ENCODE measurements around the gene IGFBP2. TPM values are rescaled to one million over a fixed set of nuclear protein-coding genes. Genes with fewer than 3 reads are reported as not detected.

Gene IGFBP2
- total RNA-seq, 1 donor from 2014 or later, result 208 TPM

DNA sequence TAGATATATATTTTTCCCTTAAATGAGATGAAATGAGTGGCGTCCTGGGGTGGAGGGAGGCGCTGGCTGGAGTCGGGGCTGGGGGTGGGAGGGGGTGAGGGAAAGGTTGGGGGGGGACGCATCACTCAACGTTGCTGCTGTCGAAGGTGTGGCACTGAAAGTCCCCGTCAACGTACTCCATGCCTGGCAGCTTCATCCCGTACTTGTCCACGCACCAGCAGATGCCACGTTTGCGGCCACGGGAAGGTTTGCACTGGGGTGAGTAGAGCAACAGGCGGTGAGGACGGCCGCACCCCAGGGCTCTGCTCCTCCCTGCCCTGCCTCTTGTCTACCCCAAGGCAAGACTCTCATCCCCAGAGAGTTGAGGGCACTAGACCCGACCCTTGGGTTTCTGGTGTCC is 43.4 kb downstream of the IGFBP2 start:
- no peak overlapping the region for H3K27ac Mint-ChIP-seq (ENCODE audit: unreplicated experiment)
- peaks cover 5% of the 10 kb centered on the region for H3K4me1 Mint-ChIP-seq (ENCODE audit: low read depth, unreplicated experiment)
- H3K27me3 Mint-ChIP-seq (ENCODE audit: unreplicated experiment), result peaks cover 5% of the 10 kb centered on the region
- H3K4me3 Mint-ChIP-seq (ENCODE audit: unreplicated experiment), result no peak overlapping the region
- no peak for DNase-seq
- no peak for TF ChIP-seq CTCF (IDR thresholded peaks at IDR 0.05; ENCODE audit: partially characterized antibody, unreplicated experiment)
- H3K9me3 Mint-ChIP-seq (ENCODE audit: unreplicated experiment), result peaks cover 4% of the 10 kb centered on the region
- no peaks in the 10 kb centered on the region for H3K36me3 Mint-ChIP-seq (ENCODE audit: unreplicated experiment)

- Mint-ChIP-seq H3K36me3 (ENCODE audit: unreplicated experiment) (no peaks in the 10 kb centered on the region), H3K27ac (ENCODE audit: unreplicated experiment) (no peak overlapping the region)
Observed at GRCh38 chr2:216677439-216678097, 44.3 kb downstream of the IGFBP2 start.

DNA sequence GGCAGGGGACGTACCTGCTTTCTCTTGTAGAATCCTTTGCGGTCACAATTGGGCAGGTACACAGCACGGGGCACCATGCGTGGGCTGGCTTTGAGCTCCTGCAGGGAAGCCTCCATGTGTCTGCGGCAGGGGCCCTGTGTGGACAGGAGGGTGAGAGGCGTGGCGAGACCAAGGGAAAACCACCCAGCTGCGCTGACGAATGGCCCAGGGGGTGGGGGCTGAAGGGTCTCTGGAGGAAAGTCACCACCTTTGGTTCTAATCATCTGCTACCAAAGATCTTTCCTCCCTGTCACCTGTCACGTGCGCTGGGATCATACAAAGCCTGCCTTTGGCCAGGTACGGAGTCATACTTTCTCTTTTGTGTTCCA is 44.9 kb downstream of the IGFBP2 start:
- Mint-ChIP-seq H3K27ac (ENCODE audit: unreplicated experiment) (no peak overlapping the region), H3K27me3 (ENCODE audit: unreplicated experiment) (peaks cover 5% of the 10 kb centered on the region), H3K9me3 (ENCODE audit: unreplicated experiment) (peaks cover 4% of the 10 kb centered on the region), H3K4me3 (ENCODE audit: unreplicated experiment) (no peak overlapping the region), H3K36me3 (ENCODE audit: unreplicated experiment) (no peaks in the 10 kb centered on the region), H3K4me1 (ENCODE audit: low read depth, unreplicated experiment) (peaks cover 7% of the 10 kb centered on the region)
- no peak for TF ChIP-seq CTCF (IDR thresholded peaks at IDR 0.05; ENCODE audit: partially characterized antibody, unreplicated experiment)
- no peak for DNase-seq

More at GRCh38 chr2:216677439-216678097, 44.3 kb downstream of the IGFBP2 start:
- no peak for TF ChIP-seq CTCF (IDR thresholded peaks at IDR 0.05; ENCODE audit: partially characterized antibody, unreplicated experiment)
- peaks cover 7% of the 10 kb centered on the region for H3K4me1 Mint-ChIP-seq (ENCODE audit: low read depth, unreplicated experiment)
- no peak overlapping the region for H3K4me3 Mint-ChIP-seq (ENCODE audit: unreplicated experiment)
- no peak for DNase-seq
- H3K9me3 Mint-ChIP-seq (ENCODE audit: unreplicated experiment), result peaks cover 4% of the 10 kb centered on the region
- H3K27me3 Mint-ChIP-seq (ENCODE audit: unreplicated experiment), result peaks cover 5% of the 10 kb centered on the region

GRCh38 chr2:216678813-216679657 is 45.8 kb downstream of the IGFBP2 start:
- Mint-ChIP-seq H3K9me3 (ENCODE audit: unreplicated experiment) (peaks cover 8% of the 10 kb centered on the region), H3K4me3 (ENCODE audit: unreplicated experiment) (no peak overlapping the region), H3K27me3 (ENCODE audit: unreplicated experiment) (peaks cover 5% of the 10 kb centered on the region), H3K27ac (ENCODE audit: unreplicated experiment) (no peak overlapping the region), H3K36me3 (ENCODE audit: unreplicated experiment) (no peaks in the 10 kb centered on the region), H3K4me1 (ENCODE audit: low read depth, unreplicated experiment) (peaks cover 7% of the 10 kb centered on the region)
- DNase-seq, result no peak
- no peak for TF ChIP-seq CTCF (IDR thresholded peaks at IDR 0.05; ENCODE audit: partially characterized antibody, unreplicated experiment)

- H3K36me3 Mint-ChIP-seq (ENCODE audit: unreplicated experiment), result no peaks in the 10 kb centered on the region
- peaks cover 6% of the 10 kb centered on the region for H3K9me3 Mint-ChIP-seq (ENCODE audit: unreplicated experiment)
- no peak overlapping the region for H3K4me3 Mint-ChIP-seq (ENCODE audit: unreplicated experiment)
- peaks cover 5% of the 10 kb centered on the region for H3K27me3 Mint-ChIP-seq (ENCODE audit: unreplicated experiment)
- H3K27ac Mint-ChIP-seq (ENCODE audit: unreplicated experiment), result no peak overlapping the region
- peaks cover 8% of the 10 kb centered on the region for H3K4me1 Mint-ChIP-seq (ENCODE audit: low read depth, unreplicated experiment)
- no peak for DNase-seq
- TF ChIP-seq CTCF (IDR thresholded peaks at IDR 0.05; ENCODE audit: partially characterized antibody, unreplicated experiment), result no peak
Observed at GRCh38 chr2:216679658-216680024, 46.4 kb downstream of the IGFBP2 start.
